Kidney (tissue), 14 donors: ENCODE data around the gene THBS2. TPM values are rescaled to one million over a fixed set of nuclear protein-coding genes. Genes with fewer than 3 reads are reported as not detected.

ENCODE experiments used
- DNase-seq, 5 donors: peaks; one replicate each; pipeline ENCODE4 v3.0.0-alpha.2; 2013 to 2020
- FAIRE-seq: peaks from 2 replicates; lab custom pipeline; 2012; peaks lifted over from hg19 to GRCh38; lab: Jason Lieb, UNC
- H3K27ac ChIP-seq, 2 donors: one replicate each; pipeline ENCODE4 v1.7.0; 2013; ENCODE audit warnings: low read depth in 2 of 2, low read length in 2 of 2, inconsistent platforms in 1 of 2
- H3K27me3 ChIP-seq: one replicate; pipeline ENCODE4 v1.7.1; 2013; ENCODE audit warnings: low read length, inconsistent platforms; ENCODE audit not compliant: control insufficient read depth, insufficient read depth
- H3K36me3 ChIP-seq, 3 donors: one replicate each; pipeline versions ENCODE4 v1.7.0 to v1.7.1; 2013; ENCODE audit warnings: low read length in 3 of 3, control low read depth in 1 of 3, inconsistent platforms in 1 of 3; ENCODE audit not compliant: insufficient read depth in 3 of 3, control insufficient read depth in 2 of 3
- H3K4me1 ChIP-seq, 3 donors: one replicate each; pipeline versions ENCODE4 v1.7.0 to v1.7.1; 2013; ENCODE audit warnings: low read length in 3 of 3, inconsistent platforms in 1 of 3, low read depth in 1 of 3; ENCODE audit not compliant: control insufficient read depth in 2 of 3, insufficient read depth in 2 of 3
- H3K4me3 ChIP-seq, 3 donors: one replicate each; pipeline versions ENCODE4 v1.7.0 to v1.8.1; 2013; ENCODE audit warnings: low read length in 3 of 3, control low read depth in 1 of 3, inconsistent platforms in 1 of 3
- H3K9ac ChIP-seq, 3 donors: one replicate each; pipeline versions ENCODE4 v1.7.0 to v1.7.1; 2013; ENCODE audit warnings: low read length in 3 of 3, control low read depth in 1 of 3, inconsistent platforms in 1 of 3
- H3K9me3 ChIP-seq, 3 donors: one replicate each; pipeline versions ENCODE4 v1.7.0 to v1.7.1; 2013; ENCODE audit warnings: low read length in 3 of 3, control low read depth in 1 of 3, inconsistent platforms in 1 of 3; ENCODE audit not compliant: control insufficient read depth in 2 of 3, insufficient read depth in 1 of 3
- CTCF ChIP-seq: IDR thresholded peaks from 3 replicates; pipeline ENCODE4 v1.5.1; 2012; ENCODE audit warnings: mild to moderate bottlenecking, moderate library complexity, borderline replicate concordance; ENCODE audit not compliant: insufficient read depth; ENCODE audit errors: extremely low read depth
- intact Hi-C: fragments of 100-400 bp; cut with DNase I; formaldehyde crosslinking; loops from one replicate; pipeline ENCODE4 v1.11.1; 2022
- polyA plus RNA-seq: library from polyadenylated mRNA; stranded (reverse); fragments of 350-450 nt; fragmentation: Illumina TruSeq; extraction: RNeasy Lipid Tissue Mini Kit (QIAGEN cat#74804); gene quantifications from one replicate; pipeline ENCODE4 v1.2.3, GENCODE V29; 2014; ENCODE audit warnings: low read depth, low replicate concordance; ENCODE audit not compliant: insufficient read depth
- total RNA-seq: library from RNA; stranded (reverse); fragmentation: NEBNext Ultra II Directional; extraction: Animal tissue kit (Norgen Biotek cat#: 25700); gene quantifications from one replicate; pipeline ENCODE4 v1.2.1, GENCODE V29; 2021
- donor health status: control.
- donor health status: control.
- donor health status: control.
- donor health status: control.
- donor health status: control.
- donor health status: DM: yes; HTN: yes; CAD: no.
- donor health status: Normal renal cell carcinoma (clear cell type).

The THBS2 gene
- total and polyA plus RNA-seq, 2 donors from 2014 or later, result 2.7 to 33.4 TPM

DNA sequence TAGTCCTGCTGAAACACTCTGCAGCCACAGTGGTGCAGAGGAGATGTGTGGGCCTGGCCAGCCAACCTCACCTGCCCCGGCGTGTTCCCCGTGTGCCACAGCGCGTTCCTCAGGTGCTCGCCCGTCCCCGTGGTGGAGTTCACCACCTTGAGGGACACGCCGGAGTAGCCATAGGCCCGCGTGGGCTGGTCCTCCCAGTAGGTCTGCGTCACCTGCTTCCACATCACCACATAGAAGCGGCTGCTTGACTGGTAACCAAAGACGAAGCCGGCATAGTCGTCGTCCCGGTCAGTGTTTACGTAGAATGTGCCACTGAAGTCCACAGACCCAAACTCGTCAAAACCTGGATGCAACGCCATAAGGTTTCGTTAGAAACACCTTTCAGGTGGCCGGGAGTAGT lies 31.5 kb downstream of the THBS2 start:
- Histone ChIP-seq H3K36me3 (no peaks in the 10 kb centered on the region), H3K4me1 (peaks cover 0 to 3% (median 0%) of the 10 kb centered on the region in 3 donors), H3K27ac (no peak overlapping the region), H3K4me3 (no peak overlapping the region), H3K9ac (no peak overlapping the region), H3K9me3 (no peaks in the 10 kb centered on the region), H3K27me3 (no peaks in the 10 kb centered on the region)
- TF ChIP-seq CTCF, result no peak
- DNase-seq, result no peak
- intact Hi-C loops, result no loop called here
- no peak for FAIRE-seq

- Histone ChIP-seq H3K27ac (no peak overlapping the region), H3K36me3 (no peaks in the 10 kb centered on the region), H3K4me1 (peaks cover 0 to 3% (median 0%) of the 10 kb centered on the region in 3 donors), H3K9me3 (no peaks in the 10 kb centered on the region), H3K4me3 (no peak overlapping the region), H3K27me3 (no peaks in the 10 kb centered on the region), H3K9ac (no peak overlapping the region)
- DNase-seq, result no peak
- no peak for TF ChIP-seq CTCF
- no peak for FAIRE-seq
- intact Hi-C loops, result no loop called here
Measured at GRCh38 chr6:169221264-169221663, 32.4 kb downstream of the THBS2 start.

- H3K27me3 ChIP-seq, result no peaks in the 10 kb centered on the region
- no peak overlapping the region for H3K27ac ChIP-seq
- no peak overlapping the region for H3K9ac ChIP-seq
- H3K4me1 ChIP-seq, result peaks cover 0 to 3% (median 0%) of the 10 kb centered on the region in 3 donors
- H3K9me3 ChIP-seq, result no peaks in the 10 kb centered on the region
- DNase-seq (no peak), FAIRE-seq (no peak)
- no peak overlapping the region for H3K4me3 ChIP-seq
- no peak for TF ChIP-seq CTCF
- H3K36me3 ChIP-seq, result no peaks in the 10 kb centered on the region
- intact Hi-C loops, result no loop called here
Measured at GRCh38 chr6:169220068-169220964, 33.3 kb downstream of the THBS2 start.
